Tongue (tissue), 2 donors: ENCODE data around the gene KCNQ1. TPM values are rescaled to one million over a fixed set of nuclear protein-coding genes. Genes with fewer than 3 reads are reported as not detected.

ENCODE experiments used
- DNase-seq: peaks from one replicate; pipeline ENCODE4 v3.0.0-alpha.2; 2015
- total RNA-seq: library from RNA; depleted of rRNA; stranded (reverse); fragments of >200 nt; gene quantifications from one replicate; pipeline ENCODE4 v1.2.3, GENCODE V29; 2014

The KCNQ1 gene
- total RNA-seq, 1 donor from 2014 or later, result 2.6 TPM

DNA sequence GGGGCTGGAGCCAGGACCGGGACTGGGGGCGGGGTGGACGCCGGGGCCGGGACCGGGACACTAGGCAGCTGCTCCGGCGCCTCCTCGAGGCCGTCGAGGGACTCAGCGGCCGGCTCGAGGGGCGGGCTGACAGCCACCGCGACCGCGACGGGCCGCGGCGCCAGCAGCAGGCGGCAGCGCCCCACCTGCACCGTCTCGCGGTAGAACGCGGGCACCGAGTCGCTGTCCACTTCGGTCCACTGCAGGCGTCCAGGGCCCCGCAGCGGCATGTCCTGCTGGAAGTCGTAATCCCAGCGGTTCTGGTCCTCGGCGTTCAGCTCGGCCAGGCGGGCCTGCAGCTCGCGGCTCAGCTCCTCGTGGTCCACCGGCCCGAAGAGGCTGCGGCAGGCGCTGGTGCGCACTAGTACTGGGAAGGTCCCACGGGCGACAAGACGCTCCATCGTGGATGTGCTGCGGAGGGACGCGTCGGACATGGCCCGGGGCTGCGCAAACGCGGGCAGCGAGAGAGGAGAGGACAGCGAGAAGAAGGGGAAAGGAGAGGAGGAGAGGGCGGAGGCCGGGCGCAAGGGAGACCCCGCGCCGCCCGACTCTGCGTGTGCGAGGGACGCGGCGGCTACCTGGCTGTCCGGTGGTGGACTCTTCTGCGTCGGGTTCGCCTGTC is 440.3 kb downstream of the KCNQ1 start:
- peak; percentile 73 for DNase-seq

DNA sequence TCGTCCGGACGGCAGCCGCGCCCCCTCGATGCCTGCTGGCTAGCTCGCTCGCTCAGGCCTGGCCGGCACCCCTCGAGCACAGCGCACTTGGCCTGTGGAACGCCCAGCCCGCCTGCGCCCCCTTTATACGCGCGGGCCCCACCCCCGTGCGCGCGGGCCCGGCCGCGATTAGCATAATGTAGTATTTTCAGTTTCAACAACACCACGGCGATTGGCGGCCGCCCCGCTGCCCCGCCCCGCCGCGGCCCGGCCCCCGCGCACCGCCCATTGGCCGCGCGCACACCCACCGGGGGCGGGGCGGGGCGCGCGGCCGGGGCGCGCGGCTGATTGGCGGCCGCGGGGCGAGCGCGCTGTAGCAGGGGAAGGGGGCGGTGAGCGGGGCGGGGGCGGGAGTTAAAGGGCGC is 440.9 kb downstream of the KCNQ1 start, which contains the start of gene CDKN1C:
Gene CDKN1C, minus strand, starts transcription at position 98 of the 404 bp plus-strand sequence. CDS start 319 bp downstream, outside the sequence.
- peak; percentile 97 for DNase-seq

DNA sequence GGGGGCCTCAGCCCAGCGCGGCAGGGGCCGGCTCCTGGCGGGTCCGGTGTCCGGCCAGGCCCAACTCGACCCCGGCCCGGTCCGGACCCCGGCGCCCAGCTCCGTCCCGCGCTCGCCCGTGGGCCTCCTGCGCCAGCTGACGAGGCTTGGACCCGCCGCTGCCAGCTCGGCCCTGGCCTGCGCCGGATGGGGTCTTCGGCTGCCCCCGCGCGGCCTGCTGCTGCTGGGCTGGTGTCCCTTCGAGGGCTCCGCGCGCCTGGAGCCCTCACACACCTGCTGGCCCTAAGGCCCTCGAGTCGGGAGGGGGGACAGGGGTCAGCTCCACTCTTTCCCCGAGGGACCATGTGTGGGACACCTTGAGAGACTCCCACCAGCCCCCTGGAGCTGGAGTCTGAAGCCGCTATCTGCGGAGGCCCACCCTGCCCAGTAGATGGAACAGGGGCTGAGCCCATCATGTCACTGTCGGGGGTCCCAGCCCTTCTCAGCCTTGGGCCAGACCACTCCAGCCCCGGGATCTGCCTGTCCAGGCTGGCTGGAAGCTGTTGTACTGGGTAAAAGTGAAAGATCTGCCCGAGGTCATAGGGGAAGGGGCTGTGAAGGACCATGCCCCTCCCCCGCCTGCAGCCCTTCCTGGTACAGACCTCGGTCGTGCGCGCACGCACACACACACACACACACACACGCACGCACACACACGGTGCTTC is 441.5 kb downstream of the KCNQ1 start:
- DNase-seq, result peak; percentile 86

DNA sequence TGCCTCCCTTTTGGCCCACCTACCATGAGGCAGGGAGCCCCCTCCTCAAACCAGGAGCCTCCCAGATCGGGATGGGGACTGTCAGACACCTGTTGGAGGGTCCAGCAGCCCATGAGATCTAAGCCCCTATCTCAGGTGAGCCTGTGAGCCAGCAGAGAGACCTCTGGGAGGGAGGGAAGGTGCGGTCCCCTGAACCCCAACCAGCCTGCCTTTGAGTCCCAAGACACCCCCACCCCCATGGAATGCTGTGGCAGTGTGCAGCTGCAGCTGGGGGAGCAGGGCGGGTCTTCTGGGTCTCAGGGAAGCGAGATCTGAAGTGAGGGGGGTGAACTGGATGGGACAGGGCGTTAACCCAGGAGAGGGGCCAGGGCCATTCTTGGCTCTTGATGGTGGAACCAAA is 442.1 kb downstream of the KCNQ1 start:
- no peak for DNase-seq

DNA sequence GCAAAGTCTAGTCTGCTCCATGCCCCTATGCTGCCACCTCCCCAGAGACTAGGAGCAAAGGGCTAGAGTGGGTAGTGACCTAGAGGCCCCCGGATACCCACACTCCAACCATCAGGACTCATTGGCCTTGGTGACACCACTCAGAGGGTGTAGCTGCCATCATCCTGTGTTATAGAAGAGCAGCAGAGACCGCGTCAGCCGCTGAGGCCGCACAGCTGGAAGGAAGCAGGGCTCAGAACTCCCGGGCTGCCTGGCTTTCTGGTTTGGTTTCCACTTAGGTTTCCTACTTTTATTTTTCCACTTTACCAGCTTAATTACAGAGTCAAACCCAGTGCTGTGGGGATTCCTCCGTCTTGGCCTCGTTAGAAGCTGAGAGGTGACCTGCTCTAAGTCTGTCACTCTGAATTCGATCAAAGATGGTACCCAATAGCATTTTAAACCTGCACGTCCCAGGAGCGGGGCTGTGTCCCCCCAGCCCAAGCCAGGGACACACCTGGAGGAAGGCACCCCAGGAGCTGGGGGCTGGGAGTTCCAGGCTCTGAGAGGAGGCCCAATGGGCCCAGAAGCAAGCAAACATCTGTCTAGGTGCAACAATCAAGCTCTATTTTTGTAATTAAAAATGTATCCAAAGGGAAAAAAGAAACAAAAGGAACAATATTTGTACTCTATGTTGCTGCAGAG is 442.8 kb downstream of the KCNQ1 start:
- DNase-seq, result no peak

DNA sequence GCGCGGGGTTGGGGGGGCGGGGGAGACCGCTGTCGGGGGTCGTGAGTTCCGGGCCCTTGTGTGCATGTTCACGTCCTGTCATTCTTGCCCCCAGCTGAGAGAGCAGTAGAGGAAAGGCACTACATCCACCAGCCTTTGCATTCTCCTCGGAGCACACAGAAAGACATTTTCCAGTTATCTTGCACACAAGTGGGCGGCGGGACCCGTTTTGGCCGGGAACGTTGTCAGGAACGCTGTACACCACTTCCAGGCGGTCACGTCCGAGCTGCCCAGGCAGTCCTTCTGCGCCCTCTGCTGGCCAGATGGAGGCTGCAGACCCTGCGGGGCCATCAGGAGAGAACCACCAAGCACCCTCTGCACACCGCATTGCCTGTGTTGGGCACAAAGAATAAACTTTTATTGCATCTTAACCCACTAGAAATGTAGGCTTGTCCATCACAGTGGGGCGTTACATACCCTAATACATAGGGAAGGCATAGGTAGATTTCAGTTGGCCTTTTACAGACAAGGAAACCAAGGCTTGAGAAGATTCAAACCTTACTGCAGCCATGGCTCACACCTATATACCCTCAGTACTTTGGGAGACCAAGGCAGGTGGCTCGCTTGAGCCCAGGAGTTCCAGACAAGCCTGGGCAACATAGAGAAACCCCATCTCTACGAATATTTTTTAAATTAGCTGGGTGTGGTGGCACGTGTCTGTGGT is 443.6 kb downstream of the KCNQ1 start:
- peak; percentile 96 for DNase-seq

DNA sequence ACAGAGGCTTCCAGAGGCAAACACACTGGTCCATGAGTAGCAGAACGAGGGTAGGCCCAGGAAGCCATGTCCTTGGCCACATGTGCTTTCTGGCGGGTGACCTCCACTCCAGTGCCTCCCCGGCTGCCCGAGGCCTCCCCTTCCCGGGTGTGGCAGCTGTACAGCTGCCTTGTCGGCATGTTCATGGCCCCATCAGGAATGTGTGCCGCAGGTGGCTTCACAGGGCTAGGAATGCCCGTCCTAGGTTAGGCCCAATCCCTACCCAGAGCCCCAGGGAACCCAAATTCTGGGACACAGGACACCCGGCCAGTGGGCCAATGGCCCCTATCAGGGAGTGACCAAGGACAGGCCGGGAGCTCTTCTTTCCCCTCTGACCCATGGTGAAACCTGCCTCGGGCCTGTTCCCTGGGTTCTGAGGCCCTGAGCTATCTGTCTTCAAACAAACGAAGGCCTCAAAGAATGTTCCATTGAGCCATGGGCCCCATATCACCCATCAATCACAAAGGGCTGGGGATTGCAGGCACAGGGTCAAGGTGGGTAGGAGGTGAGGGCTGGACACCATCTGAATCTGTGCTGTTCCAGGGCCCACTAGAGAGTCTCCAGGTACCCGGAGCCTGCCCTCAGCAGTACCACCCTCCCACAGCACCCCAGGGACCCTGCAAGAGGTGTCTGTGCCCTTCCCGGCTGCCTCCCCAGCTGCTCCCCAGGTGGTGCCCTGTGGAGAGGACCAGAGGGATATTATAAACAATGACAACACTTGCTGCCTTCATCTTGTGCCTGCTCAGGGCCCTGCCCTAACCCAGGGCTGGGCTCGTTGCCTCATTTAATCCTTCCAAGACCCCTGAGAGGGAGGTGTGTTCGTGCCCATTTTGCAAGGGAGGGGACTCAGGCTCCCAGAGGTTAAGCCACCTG is 444.8 kb downstream of the KCNQ1 start:
- no peak for DNase-seq

DNA sequence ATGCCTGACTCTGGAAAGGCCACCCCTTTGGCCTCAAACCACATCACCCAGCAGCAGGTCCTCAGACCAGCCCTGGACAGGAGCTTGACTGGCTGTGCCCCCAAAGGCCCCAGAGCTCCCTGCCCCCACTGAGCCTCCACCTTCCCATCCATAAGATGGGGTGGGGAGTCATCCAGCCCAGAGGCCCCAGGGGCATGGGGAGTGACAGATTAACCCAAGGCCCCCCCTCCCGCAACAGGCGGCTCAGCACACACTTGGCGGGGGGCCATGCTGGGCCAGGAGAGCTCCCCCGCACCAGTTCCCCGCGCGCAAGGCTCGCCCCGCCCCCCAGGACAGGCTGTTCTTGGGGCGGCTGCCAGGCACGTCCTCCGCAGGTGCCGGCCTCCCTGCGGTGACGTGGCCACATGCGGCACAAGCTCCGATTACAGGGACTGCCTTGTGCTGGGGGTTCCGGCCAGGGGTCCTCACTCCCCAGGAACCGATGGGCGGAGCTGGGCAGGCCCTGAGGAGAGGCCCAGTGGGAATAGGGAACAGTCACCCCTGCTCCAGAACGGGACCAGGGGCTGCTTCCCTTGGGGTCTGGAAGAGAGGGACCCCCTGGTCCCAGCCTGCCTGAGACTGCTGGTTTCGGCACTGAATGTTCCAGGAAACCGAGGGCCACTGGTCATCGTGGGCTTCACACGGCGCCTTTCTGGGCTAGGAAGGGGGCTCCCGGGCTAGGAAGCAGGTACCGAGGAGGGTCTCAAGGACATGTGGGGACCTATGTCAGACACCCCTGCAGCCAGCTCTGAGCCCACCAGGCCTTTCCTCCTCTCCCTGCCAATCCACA is 445.9 kb downstream of the KCNQ1 start:
- peak; percentile 92 for DNase-seq

DNA sequence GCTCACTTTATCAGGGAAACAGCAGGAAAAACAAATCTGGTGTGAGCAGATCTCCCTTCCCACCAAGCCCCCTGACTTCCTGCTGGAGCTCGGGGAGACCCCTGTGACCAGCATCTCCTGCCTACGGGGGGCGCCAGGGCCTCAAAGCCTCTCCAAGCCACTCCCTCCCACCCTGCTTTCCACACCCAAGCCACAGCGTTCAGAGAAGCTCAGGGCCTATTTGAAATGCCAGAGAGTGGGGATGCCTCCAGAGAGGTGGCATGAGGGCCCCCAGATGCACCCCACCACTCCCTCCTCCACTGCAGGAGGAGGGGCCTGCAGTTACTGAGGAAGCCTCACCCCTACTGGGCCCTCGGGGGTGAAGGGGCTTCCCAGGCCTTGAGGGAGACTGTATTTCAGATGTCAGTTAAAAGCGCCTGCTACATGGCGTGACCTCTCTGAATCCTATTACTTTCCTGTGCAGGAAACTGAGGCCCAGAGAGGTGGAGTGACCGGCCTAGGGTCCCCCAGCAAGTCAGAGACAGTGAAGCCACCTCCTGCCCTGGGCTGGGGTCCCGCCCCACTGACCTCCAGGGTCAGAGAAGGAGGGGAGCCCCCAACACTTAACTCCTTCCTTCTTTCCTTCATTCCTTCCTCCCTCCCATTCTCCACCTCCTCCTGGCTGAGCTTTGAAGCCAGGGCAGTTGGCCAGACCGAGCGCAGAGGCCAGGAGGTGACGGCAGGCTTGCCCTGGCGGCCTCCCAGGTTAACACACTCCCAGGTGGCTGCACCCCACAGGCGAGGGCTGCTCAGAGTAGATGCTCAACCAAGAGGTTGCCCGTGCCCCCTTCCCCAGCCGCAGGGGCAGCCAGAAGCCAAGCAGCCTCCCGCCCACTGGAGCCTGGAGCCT is 446.8 kb downstream of the KCNQ1 start:
- no peak for DNase-seq

DNA sequence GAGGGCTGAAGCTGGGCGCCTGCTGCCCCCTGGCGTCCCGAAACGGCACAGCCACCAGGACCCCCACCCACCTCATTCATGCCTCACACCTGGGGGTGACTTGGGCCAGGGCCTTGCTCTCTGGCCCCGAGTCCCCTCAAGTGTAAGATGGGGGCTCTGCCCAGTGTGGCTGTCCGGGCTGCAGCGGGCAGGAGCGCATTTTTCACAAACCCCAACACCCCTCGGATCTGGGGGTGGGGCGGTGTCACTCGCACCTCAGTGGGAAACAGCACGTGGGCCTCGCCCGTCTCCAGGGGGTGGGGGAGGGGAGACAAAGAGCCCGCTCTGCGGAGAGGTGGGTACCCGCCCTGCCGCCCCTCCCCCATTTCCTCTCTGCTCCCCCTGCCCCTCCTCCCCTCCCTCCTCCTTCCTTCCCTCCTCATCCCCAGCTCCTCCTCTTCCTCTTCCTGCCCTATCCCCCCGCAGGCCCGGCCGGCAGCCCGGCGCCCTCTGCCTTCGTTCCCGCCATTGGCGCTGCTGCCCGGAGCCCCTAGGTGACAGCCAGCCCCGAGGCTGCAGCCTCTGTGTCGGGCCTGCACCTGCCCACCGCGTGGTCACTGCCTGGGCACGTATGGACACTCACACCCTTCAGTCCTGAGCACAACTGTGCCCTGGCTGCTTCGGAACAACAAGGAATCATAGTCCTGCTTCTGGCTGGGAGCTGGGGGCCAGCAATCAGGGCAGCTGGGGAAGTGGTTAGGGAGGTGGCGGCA is 447.6 kb downstream of the KCNQ1 start:
- DNase-seq, result peak; percentile 86

DNA sequence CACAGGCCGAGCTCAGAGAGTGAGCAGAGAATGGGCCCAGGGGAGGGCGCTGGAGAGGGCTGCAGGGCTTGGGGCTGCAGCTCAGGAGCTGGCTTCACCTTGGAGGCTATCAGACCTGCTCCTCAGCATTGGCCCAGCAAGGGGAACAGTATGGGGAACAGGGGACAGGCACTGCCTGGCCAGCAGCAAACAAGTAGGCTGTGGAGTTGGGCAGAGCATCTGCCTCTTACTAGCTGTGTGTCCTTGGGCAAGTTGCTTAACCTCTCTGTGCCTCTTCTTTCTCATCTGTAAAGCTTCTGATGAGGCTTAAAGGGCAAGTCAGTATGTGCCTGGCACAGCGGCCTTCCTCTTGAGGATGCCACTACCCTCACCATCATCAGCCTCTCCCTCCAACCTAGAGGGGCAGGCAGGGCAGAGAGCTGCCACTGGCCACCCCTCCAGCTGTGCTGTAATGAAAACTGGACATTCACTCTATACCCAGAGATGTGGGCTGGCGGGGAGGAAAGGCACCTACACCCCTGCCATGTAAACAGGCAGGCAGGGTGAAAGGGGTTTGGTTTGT is 448.2 kb downstream of the KCNQ1 start:
- DNase-seq, result no peak

DNA sequence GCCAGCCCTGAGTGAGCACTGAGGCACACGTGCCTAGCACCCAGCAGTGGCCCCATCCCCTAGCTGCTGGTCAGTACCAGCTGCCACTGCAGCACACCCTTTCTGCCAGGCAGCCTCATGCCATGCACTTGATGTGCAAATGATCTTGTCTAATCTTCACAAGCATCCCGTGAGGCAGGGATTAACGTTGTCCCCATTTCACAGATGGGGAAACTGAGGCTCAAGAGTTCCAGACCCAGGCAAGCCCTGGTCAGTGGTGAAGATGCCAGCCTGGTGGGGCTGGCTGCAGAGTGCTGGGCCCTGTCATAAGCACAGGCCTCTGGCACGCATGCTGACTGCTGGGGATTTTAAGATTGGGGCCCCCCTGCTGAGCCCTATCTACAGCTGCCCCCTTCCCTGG is 449.1 kb downstream of the KCNQ1 start:
- no peak for DNase-seq

DNA sequence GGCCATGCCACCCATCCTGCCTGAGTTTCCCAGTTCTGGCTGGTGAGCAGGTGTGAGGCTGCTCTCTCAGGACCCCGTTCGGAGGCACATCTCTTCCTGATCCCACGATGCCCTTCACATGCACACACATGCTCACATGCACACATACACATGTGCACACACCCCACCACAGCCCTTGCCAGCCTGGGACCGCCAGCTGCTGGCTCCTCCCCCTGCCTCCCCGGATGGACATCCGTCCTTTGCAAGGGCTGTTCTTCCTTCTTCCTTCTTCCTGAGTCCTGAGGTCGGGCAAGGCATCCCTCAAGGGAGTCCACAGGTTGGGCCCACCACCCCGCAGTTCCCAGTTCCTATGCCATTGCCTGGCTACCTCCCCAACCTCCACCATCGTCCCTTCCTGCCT is 451.2 kb downstream of the KCNQ1 start:
- no peak for DNase-seq

DNA sequence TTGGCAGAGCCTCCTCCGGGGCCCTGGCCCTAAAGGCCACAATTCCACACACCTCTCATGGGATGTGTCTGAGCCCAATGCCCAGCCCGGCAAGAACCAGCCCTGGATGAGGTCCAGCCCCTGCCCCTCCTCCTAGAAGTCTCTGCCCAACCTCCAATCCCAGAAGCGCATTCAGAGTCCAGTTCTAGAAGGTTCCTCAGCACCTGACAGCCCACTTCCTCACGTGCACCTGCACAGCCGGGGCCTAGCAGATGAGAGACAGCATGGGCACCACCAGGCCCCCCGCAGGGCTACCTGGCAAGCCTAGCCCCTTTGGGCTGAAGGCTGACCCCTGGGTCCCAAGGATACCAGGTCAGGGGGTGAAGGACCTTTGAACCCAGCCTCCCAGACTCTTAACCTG is 452.2 kb downstream of the KCNQ1 start:
- no peak for DNase-seq

DNA sequence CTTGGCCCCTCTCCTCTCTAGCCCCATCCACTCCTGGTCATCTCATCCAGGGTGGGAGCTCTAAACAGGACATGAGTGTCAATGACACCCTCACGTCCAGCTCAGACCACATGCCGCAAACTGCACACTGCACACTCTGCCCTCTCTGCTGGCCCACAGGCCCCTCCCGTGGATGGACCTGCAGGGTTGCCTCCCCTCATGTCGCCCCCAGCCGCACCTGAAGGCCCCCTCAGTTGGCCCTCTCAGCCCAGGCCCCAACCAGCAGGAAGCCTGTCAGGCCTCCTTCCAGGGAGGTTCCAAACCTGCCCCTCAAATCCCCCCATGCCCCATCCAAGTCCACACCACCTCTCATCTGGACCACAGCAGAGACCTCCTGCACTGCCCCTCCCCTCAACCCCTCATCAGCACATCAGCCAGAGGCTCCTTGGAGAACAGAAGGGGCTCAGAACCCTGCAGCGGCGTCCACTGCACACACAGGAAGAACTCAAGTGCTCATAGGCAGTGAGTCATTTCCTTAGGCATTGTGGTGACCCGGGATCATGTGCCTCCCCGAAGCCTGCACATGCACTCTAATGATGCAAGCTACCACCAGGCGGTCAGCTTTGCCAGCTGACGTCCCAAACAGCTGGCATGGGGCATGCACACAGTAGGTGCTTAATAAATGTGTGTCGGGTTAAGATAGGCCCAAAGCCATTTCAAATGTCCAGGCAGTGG is 453.7 kb downstream of the KCNQ1 start:
- DNase-seq, result no peak
